ENCODE measurements around the gene KLRB1.

The KLRB1 gene

GRCh38 chr12:9642606-9643265 lies 35.0 kb upstream of the KLRB1 start:
- Histone ChIP-seq H3K36me3 (ENCODE audit: insufficient read depth, low read length) (no peaks in the 10 kb centered on the region), H4K20me1 (ENCODE audit: insufficient read depth, low read length) (no peaks in the 10 kb centered on the region), H3K9me3 (ENCODE audit: insufficient read depth, low read length, severe bottlenecking) (peaks cover 3% of the 10 kb centered on the region), H3K4me1 (ENCODE audit: insufficient read depth, low read length) (peaks cover 27% of the 10 kb centered on the region), H3K4me3 (ENCODE audit: low read depth in 1 of 2, low read length in 2 of 2) (no peak overlapping the region), H3K4me2 (ENCODE audit: insufficient read depth, low read length) (no peak overlapping the region), H3K9ac (ENCODE audit: low read depth, low read length) (no peak overlapping the region), H2AFZ (ENCODE audit: low read depth, low read length) (no peak overlapping the region), H3K27me3 (ENCODE audit: insufficient read depth, low read length, poor library complexity) (no peaks in the 10 kb centered on the region), H3K27ac (ENCODE audit: low read length) (no peak overlapping the region; the same call in 1 of the 2 replicates), H3K79me2 (ENCODE audit: insufficient read depth, low read length) (no peaks in the 10 kb centered on the region)
- DNase-seq (no peak), ATAC-seq (ENCODE audit: insufficient read depth, low read depth) (no peak)
- TF ChIP-seq, protein P1, sequence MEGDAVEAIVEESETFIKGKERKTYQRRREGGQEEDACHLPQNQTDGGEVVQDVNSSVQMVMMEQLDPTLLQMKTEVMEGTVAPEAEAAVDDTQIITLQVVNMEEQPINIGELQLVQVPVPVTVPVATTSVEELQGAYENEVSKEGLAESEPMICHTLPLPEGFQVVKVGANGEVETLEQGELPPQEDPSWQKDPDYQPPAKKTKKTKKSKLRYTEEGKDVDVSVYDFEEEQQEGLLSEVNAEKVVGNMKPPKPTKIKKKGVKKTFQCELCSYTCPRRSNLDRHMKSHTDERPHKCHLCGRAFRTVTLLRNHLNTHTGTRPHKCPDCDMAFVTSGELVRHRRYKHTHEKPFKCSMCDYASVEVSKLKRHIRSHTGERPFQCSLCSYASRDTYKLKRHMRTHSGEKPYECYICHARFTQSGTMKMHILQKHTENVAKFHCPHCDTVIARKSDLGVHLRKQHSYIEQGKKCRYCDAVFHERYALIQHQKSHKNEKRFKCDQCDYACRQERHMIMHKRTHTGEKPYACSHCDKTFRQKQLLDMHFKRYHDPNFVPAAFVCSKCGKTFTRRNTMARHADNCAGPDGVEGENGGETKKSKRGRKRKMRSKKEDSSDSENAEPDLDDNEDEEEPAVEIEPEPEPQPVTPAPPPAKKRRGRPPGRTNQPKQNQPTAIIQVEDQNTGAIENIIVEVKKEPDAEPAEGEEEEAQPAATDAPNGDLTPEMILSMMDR (IDR thresholded peaks at IDR 0.05; ENCODE audit: borderline replicate concordance, extremely low read depth, low read length, poor library complexity, severe bottlenecking) = no peak
- no peak for TF ChIP-seq EZH2 (IDR thresholded peaks at IDR 0.05; ENCODE audit: borderline replicate concordance, low read depth, low read length, severe bottlenecking)

- Histone ChIP-seq H3K36me3 (ENCODE audit: insufficient read depth, low read length) (no peaks in the 10 kb centered on the region), H3K27ac (ENCODE audit: low read length) (no peak overlapping the region), H3K9ac (ENCODE audit: low read depth, low read length) (no peak overlapping the region), H3K4me1 (ENCODE audit: insufficient read depth, low read length) (peaks cover 18% of the 10 kb centered on the region), H3K79me2 (ENCODE audit: insufficient read depth, low read length) (no peaks in the 10 kb centered on the region), H3K4me3 (ENCODE audit: low read depth in 1 of 2, low read length in 2 of 2) (no peak overlapping the region), H3K9me3 (ENCODE audit: insufficient read depth, low read length, severe bottlenecking) (no peaks in the 10 kb centered on the region), H3K27me3 (ENCODE audit: insufficient read depth, low read length, poor library complexity) (no peaks in the 10 kb centered on the region), H2AFZ (ENCODE audit: low read depth, low read length) (no peak overlapping the region), H3K4me2 (ENCODE audit: insufficient read depth, low read length) (no peak overlapping the region), H4K20me1 (ENCODE audit: insufficient read depth, low read length) (no peaks in the 10 kb centered on the region)
- ATAC-seq (ENCODE audit: insufficient read depth, low read depth) = no peak
- no peak for DNase-seq
- TF ChIP-seq, protein P1 (IDR thresholded peaks at IDR 0.05; ENCODE audit: borderline replicate concordance, extremely low read depth, low read length, poor library complexity, severe bottlenecking) = no peak
- TF ChIP-seq EZH2 (IDR thresholded peaks at IDR 0.05; ENCODE audit: borderline replicate concordance, low read depth, low read length, severe bottlenecking) = no peak
Measured at GRCh38 chr12:9640024-9640423, 32.3 kb upstream of the KLRB1 start.

DNA sequence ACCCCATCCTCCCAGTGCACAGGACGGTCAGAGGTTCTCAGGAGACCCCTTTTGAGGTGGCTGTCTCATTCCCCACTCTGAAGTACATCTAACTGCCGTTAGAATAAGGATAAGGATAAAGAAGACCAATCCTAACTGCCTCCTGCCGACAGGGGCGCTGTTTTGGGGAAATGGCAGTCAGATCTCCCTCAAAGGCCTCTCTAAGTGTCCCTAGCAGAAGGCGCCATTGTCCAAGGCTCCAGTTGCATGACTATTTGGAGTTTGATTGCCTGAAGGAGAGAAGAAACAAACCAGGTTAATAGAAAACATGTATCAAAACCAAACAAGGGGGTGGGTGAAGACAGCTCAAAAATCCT lies 29.1 kb upstream of the KLRB1 start:
- no peak for TF ChIP-seq EZH2 (IDR thresholded peaks at IDR 0.05; ENCODE audit: borderline replicate concordance, low read depth, low read length, severe bottlenecking)
- TF ChIP-seq, protein P1 (IDR thresholded peaks at IDR 0.05; ENCODE audit: borderline replicate concordance, extremely low read depth, low read length, poor library complexity, severe bottlenecking) = peak; percentile 17
- Histone ChIP-seq H3K4me2 (ENCODE audit: insufficient read depth, low read length) (no peak overlapping the region), H3K4me1 (ENCODE audit: insufficient read depth, low read length) (peaks cover 13% of the 10 kb centered on the region), H3K79me2 (ENCODE audit: insufficient read depth, low read length) (no peaks in the 10 kb centered on the region), H3K27me3 (ENCODE audit: insufficient read depth, low read length, poor library complexity) (no peaks in the 10 kb centered on the region), H3K9ac (ENCODE audit: low read depth, low read length) (no peak overlapping the region), H3K4me3 (ENCODE audit: low read depth in 1 of 2, low read length in 2 of 2) (no peak overlapping the region), H3K27ac (ENCODE audit: low read length) (no peak overlapping the region), H4K20me1 (ENCODE audit: insufficient read depth, low read length) (no peaks in the 10 kb centered on the region), H2AFZ (ENCODE audit: low read depth, low read length) (no peak overlapping the region), H3K9me3 (ENCODE audit: insufficient read depth, low read length, severe bottlenecking) (no peaks in the 10 kb centered on the region), H3K36me3 (ENCODE audit: insufficient read depth, low read length) (no peaks in the 10 kb centered on the region)
- DNase-seq = no peak
- no peak for ATAC-seq (ENCODE audit: insufficient read depth, low read depth)

All from DND-41 (cell line).